IMR-90 (cell line): Measurements from ENCODE around the gene CRLF1. TPM values are rescaled to one million over a fixed set of nuclear protein-coding genes. Genes with fewer than 3 reads are reported as not detected.

ENCODE experiments used
- ATAC-seq: fragments of 200-7000 bp; cut with Tn5 transposase; 2 replicates; pipeline ENCODE4 v1.9.1; 2020; ENCODE audit warnings: low read depth, mild to moderate bottlenecking, moderate library complexity
- BruUV-seq: library from RNA; stranded (reverse); fragments of 400-500 nt; replicated peaks from 2 replicates; lab custom pipeline; 2021; lab: Mats Ljungman, UMichigan
- CTCF ChIA-PET: fragments of 300-600 bp; formaldehyde crosslinking; extraction: SDS; loops from one replicate; lab custom pipeline; 2021; ENCODE audit warnings: antibody characterized with exemption; lab: Yijun Ruan, JAX
- POLR2A ChIA-PET: fragments of 300-600 bp; sonication (Branson Sonifier 250); formaldehyde crosslinking; loops from one replicate; lab custom pipeline; 2022; ENCODE audit warnings: antibody characterized with exemption; ENCODE audit not compliant: unreplicated experiment; lab: Charles Lee
- DNase-seq: peaks from one replicate; pipeline ENCODE4 v3.0.0; 2013
- H2AFZ ChIP-seq: replicated peaks from 2 replicates; pipeline ENCODE3; 2013; ENCODE audit warnings: low read length, mild to moderate bottlenecking; ENCODE audit not compliant: poor library complexity
- H2AK5ac ChIP-seq: 2 replicates; pipeline ENCODE4 v1.6.1; 2013; ENCODE audit warnings: low read depth, low read length, inconsistent platforms
- H2AK9ac ChIP-seq: replicated peaks from 2 replicates; pipeline ENCODE3; 2013; ENCODE audit warnings: mild to moderate bottlenecking, low read depth, low read length, moderate library complexity; ENCODE audit not compliant: poor library complexity
- H2BK120ac ChIP-seq: 2 replicates; pipeline ENCODE4 v1.6.1; 2013; ENCODE audit warnings: low read depth, low read length, inconsistent platforms
- H2BK15ac ChIP-seq: 3 replicates; pipeline ENCODE4 v1.6.1; 2013; ENCODE audit warnings: low read depth, low read length, inconsistent platforms
- H2BK20ac ChIP-seq: 2 replicates; pipeline ENCODE4 v1.6.1; 2013; ENCODE audit warnings: low read depth, mild to moderate bottlenecking, inconsistent platforms, low read length, moderate library complexity
- H2BK5ac ChIP-seq: 2 replicates; pipeline ENCODE4 v1.6.1; 2013; ENCODE audit warnings: mild to moderate bottlenecking, low read depth, low read length, inconsistent platforms; ENCODE audit not compliant: poor library complexity, severe bottlenecking
- H3K14ac ChIP-seq: replicated peaks from 2 replicates; pipeline ENCODE4 v1.6.1; 2013; ENCODE audit warnings: low read depth, low read length, inconsistent platforms
- H3K18ac ChIP-seq: 2 replicates; pipeline ENCODE4 v1.6.1; 2013; ENCODE audit warnings: low read depth, low read length, control low read depth
- H3K23ac ChIP-seq: 2 replicates; pipeline ENCODE4 v1.6.1; 2013; ENCODE audit warnings: low read depth, low read length, inconsistent platforms
- H3K27ac ChIP-seq: 2 replicates; pipeline ENCODE4 v1.5.1; 2013; ENCODE audit warnings: mild to moderate bottlenecking, control low read depth, low read length; ENCODE audit not compliant: insufficient read depth
- H3K27me3 ChIP-seq: 2 replicates; pipeline ENCODE4 v1.6.1; 2013; ENCODE audit warnings: low read length; ENCODE audit not compliant: control insufficient read depth, insufficient read depth
- H3K36me3 ChIP-seq: 2 replicates; pipeline ENCODE4 v1.6.1; 2013; ENCODE audit warnings: low read length, mixed read lengths; ENCODE audit not compliant: control insufficient read depth, insufficient read depth
- H3K4ac ChIP-seq: 2 replicates; pipeline ENCODE4 v1.6.1; 2013; ENCODE audit warnings: low read depth, low read length, inconsistent platforms
- H3K4me1 ChIP-seq: 2 replicates; pipeline ENCODE4 v1.6.1; 2013; ENCODE audit warnings: low read length, mixed read lengths; ENCODE audit not compliant: control insufficient read depth, insufficient read depth
- H3K4me2 ChIP-seq: 2 replicates; pipeline ENCODE4 v1.6.1; 2013; ENCODE audit warnings: low read depth, mild to moderate bottlenecking, control low read depth, low read length, moderate library complexity
- H3K4me3 ChIP-seq: 2 replicates; pipeline ENCODE4 v1.5.1; 2013; ENCODE audit warnings: low read depth, mild to moderate bottlenecking, control low read depth, low read length, moderate library complexity; ENCODE audit not compliant: insufficient read depth
- H3K56ac ChIP-seq: 2 replicates; pipeline ENCODE4 v1.6.1; 2013; ENCODE audit warnings: low read length, inconsistent platforms; ENCODE audit not compliant: insufficient read depth; ENCODE audit errors: extremely low read depth
- H3K79me1 ChIP-seq, 2 experiments: 2 replicates each; pipeline ENCODE4 v1.6.1; 2013; ENCODE audit warnings: low read length in 2 of 2, inconsistent platforms in 1 of 2, low read depth in 1 of 2
- H3K9ac ChIP-seq: 2 replicates; pipeline ENCODE4 v1.6.1; 2013; ENCODE audit warnings: low read depth, low read length, control low read depth
- H3K9me1 ChIP-seq: 2 replicates; pipeline ENCODE4 v1.6.1; 2013; ENCODE audit warnings: low read length, inconsistent platforms; ENCODE audit not compliant: insufficient read depth
- H3K9me3 ChIP-seq: 2 replicates; pipeline ENCODE4 v1.6.1; 2013; ENCODE audit warnings: low read length; ENCODE audit not compliant: control insufficient read depth, insufficient read depth
- H4K20me1 ChIP-seq: 2 replicates; pipeline ENCODE4 v1.6.1; 2013; ENCODE audit warnings: low read length, inconsistent platforms; ENCODE audit not compliant: insufficient read depth
- H4K5ac ChIP-seq: 2 replicates; pipeline ENCODE4 v1.6.1; 2013; ENCODE audit warnings: mild to moderate bottlenecking, low read depth, low read length, control low read depth
- H4K8ac ChIP-seq, 2 experiments: 2 replicates each; pipeline ENCODE4 v1.6.1; 2013; ENCODE audit warnings: low read depth in 2 of 2, low read length in 2 of 2, control low read depth in 1 of 2, inconsistent platforms in 1 of 2
- H4K91ac ChIP-seq: 2 replicates; pipeline ENCODE4 v1.6.1; 2013; ENCODE audit warnings: low read depth, low read length, inconsistent platforms; ENCODE audit not compliant: insufficient read depth
- MAFK ChIP-seq: IDR thresholded peaks from 2 replicates; pipeline ENCODE4 v1.6.1; 2012; ENCODE audit warnings: low read depth, low read length, improper control_type of control experiment
- MAZ ChIP-seq: IDR thresholded peaks from 2 replicates; pipeline ENCODE4 v1.6.1; 2012; ENCODE audit warnings: low read depth, mild to moderate bottlenecking, low read length, improper control_type of control experiment, moderate library complexity, borderline replicate concordance
- NFE2L2 ChIP-seq: fragments of 150-350 bp; IDR thresholded peaks from 2 replicates; pipeline ENCODE4 v1.6.1; 2016; ENCODE audit warnings: low read depth, mild to moderate bottlenecking, low read length
- POLR2A ChIP-seq: IDR thresholded peaks from 2 replicates; pipeline ENCODE4 v1.6.1; 2012; ENCODE audit warnings: mild to moderate bottlenecking, low read depth, low read length
- RAD21 ChIP-seq: IDR thresholded peaks from 2 replicates; pipeline ENCODE4 v1.6.1; 2012; ENCODE audit warnings: low read length, improper control_type of control experiment
- USF2 ChIP-seq: fragments of 150-350 bp; IDR thresholded peaks from 2 replicates; pipeline ENCODE4 v1.6.1; 2017; ENCODE audit warnings: mild to moderate bottlenecking, antibody characterized with exemption, low read length, low read depth
- WGBS, 2 experiments: methylation state at CpG; one replicate each; pipeline versions ENCODE4 v1.1.5 to v1.1.7; 2013; ENCODE audit warnings: missing lambda C conversion rate in 2 of 2; ENCODE audit not compliant: insufficient read length in 1 of 2; ENCODE audit errors: extremely low coverage in 2 of 2; 5-methylcytosine and 5-hydroxymethylcytosine counted together
- dilution Hi-C: fragments of 300-500 bp; cut with HindIII; formaldehyde crosslinking; loops from one replicate; pipeline ENCODE4 v1.14.3; 2018; ENCODE audit warnings: low sequenced_read_pairs; ENCODE audit not compliant: unreplicated experiment
- in situ Hi-C: fragments of 300-500 bp; cut with MboI; formaldehyde crosslinking; loops from 3 replicates; pipeline ENCODE4 v1.14.3; 2019; ENCODE audit warnings: low sequenced_read_pairs, inconsistent platforms, mixed read lengths
- intact Hi-C: fragments of 100-400 bp; cut with micrococcal nuclease; formaldehyde crosslinking; loops from 2 replicates; pipeline ENCODE4 v1.10.0; 2022
- polyA plus RNA-seq, 3 experiments: library from polyadenylated mRNA; depleted of rRNA; stranded (reverse); fragments of >200 nt; gene quantifications; 2 replicates each; pipeline ENCODE4 v1.2.3, GENCODE V29; 2012; ENCODE audit warnings: low replicate concordance in 1 of 3
- total RNA-seq: library from RNA; depleted of rRNA; stranded (reverse); fragments of >200 nt; gene quantifications from 2 replicates; pipeline ENCODE4 v1.2.3, GENCODE V29; 2012
- TF ChIP-seq, protein P1 (sequence below): conservative IDR thresholded peaks from 2 replicates; pipeline ENCODE4 v1.5.1; 2012; ENCODE audit warnings: mild to moderate bottlenecking, low read depth, low read length, improper control_type of control experiment
- TF ChIP-seq, protein P2 (sequence below): fragments of 150-350 bp; IDR thresholded peaks from 2 replicates; pipeline ENCODE4 v1.6.1; 2016; ENCODE audit warnings: low read depth, mild to moderate bottlenecking, low read length, moderate library complexity, borderline replicate concordance

The CRLF1 gene
- total and polyA plus RNA-seq, 2 of the 4 experiments (the other 2 are of a cell fraction), result 0.18 to 3.1 TPM

GRCh38 chr19:18601875-18602274, 4.7 kb downstream of the CRLF1 start:
- H2BK20ac ChIP-seq, result no peak overlapping the region
- no peak overlapping the region for H3K4me2 ChIP-seq
- no peak overlapping the region for H4K5ac ChIP-seq
- H3K4me3 ChIP-seq, result no peak overlapping the region
- H2BK15ac ChIP-seq, result no peak overlapping the region
- in situ Hi-C loops (no loop called here), dilution Hi-C loops (no loop called here), intact Hi-C loops (no loop called here)
- no peak overlapping the region for H2AFZ ChIP-seq
- no peak overlapping the region for H3K27ac ChIP-seq
- no peaks in the 10 kb centered on the region for H3K9me3 ChIP-seq
- no peak overlapping the region for H2BK120ac ChIP-seq
- BruUV-seq, result no TSS peak
- H3K4me1 ChIP-seq, result no peaks in the 10 kb centered on the region; the same call in 1 of the 2 replicates
- ChIA-PET CTCF (no interaction called here), POLR2A (no interaction called here)
- H3K79me1 ChIP-seq, result no peaks in the 10 kb centered on the region
- H3K56ac ChIP-seq, result no peak overlapping the region
- no peak overlapping the region for H4K91ac ChIP-seq
- H3K4ac ChIP-seq, result no peak overlapping the region
- TF ChIP-seq USF2 (no peak), NFE2L2 (no peak), MAZ (no peak), POLR2A (no peak), RAD21 (no peak), MAFK (no peak)
- TF ChIP-seq, protein P1, sequence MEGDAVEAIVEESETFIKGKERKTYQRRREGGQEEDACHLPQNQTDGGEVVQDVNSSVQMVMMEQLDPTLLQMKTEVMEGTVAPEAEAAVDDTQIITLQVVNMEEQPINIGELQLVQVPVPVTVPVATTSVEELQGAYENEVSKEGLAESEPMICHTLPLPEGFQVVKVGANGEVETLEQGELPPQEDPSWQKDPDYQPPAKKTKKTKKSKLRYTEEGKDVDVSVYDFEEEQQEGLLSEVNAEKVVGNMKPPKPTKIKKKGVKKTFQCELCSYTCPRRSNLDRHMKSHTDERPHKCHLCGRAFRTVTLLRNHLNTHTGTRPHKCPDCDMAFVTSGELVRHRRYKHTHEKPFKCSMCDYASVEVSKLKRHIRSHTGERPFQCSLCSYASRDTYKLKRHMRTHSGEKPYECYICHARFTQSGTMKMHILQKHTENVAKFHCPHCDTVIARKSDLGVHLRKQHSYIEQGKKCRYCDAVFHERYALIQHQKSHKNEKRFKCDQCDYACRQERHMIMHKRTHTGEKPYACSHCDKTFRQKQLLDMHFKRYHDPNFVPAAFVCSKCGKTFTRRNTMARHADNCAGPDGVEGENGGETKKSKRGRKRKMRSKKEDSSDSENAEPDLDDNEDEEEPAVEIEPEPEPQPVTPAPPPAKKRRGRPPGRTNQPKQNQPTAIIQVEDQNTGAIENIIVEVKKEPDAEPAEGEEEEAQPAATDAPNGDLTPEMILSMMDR, result no peak
- TF ChIP-seq, protein P2, sequence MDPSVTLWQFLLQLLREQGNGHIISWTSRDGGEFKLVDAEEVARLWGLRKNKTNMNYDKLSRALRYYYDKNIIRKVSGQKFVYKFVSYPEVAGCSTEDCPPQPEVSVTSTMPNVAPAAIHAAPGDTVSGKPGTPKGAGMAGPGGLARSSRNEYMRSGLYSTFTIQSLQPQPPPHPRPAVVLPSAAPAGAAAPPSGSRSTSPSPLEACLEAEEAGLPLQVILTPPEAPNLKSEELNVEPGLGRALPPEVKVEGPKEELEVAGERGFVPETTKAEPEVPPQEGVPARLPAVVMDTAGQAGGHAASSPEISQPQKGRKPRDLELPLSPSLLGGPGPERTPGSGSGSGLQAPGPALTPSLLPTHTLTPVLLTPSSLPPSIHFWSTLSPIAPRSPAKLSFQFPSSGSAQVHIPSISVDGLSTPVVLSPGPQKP, result no peak
- peaks cover 5% of the 10 kb centered on the region; the same call in 1 of the 2 replicates for H4K20me1 ChIP-seq
- H2BK5ac ChIP-seq, result no peak overlapping the region
- H4K8ac ChIP-seq, result no peak overlapping the region
- ATAC-seq, result no peak
- H3K9ac ChIP-seq, result no peak overlapping the region
- H2AK5ac ChIP-seq, result no peak overlapping the region
- H3K9me1 ChIP-seq, result no peaks in the 10 kb centered on the region
- WGBS, 2 experiments, result no CpG with 5 or more reads among the region's 4 CpGs
- peaks cover 35% of the 10 kb centered on the region for H3K27me3 ChIP-seq
- no peak overlapping the region for H3K23ac ChIP-seq
- no peak overlapping the region for H3K18ac ChIP-seq
- no peak for DNase-seq
- no peak overlapping the region for H3K14ac ChIP-seq
- no peaks in the 10 kb centered on the region for H3K36me3 ChIP-seq
- no peak overlapping the region for H2AK9ac ChIP-seq
